ENCODE results near the gene MEP1B.

GRCh38 chr18:32152705-32153448, 37.0 kb upstream of the MEP1B start:
- TF ChIP-seq POLR2A (IDR thresholded peaks at IDR 0.05) (no peak), CTCF (IDR thresholded peaks at IDR 0.05 in 8 of 11, conservative IDR thresholded peaks at IDR 0.05 in 3 of 11) (no peak), POLR2AphosphoS5 (IDR thresholded peaks at IDR 0.05) (no peak)

All from spleen (tissue), 7 donors.